ENCODE data around the gene NUP42.
"Not testable (repeated sequence)": the region's sequence is repeated elsewhere in the genome, so short reads cannot be mapped to it uniquely, and the experiment has no call there.

Gene NUP42

GRCh38 chr7:23193650-23194227 lies 11.9 kb downstream of the NUP42 start:
- not testable (repeated sequence) for H3K79me1 ChIP-seq (ENCODE audit: low read length); H3K4me2 ChIP-seq (ENCODE audit: low read length); H3K18ac ChIP-seq (ENCODE audit: low read length); H3K23ac ChIP-seq (ENCODE audit: low read length); H3K79me2 ChIP-seq (ENCODE audit: control insufficient read depth, insufficient read depth, low read length); H3K56ac ChIP-seq (ENCODE audit: low read length); H3K9ac ChIP-seq (ENCODE audit: low read length); H2BK5ac ChIP-seq (ENCODE audit: low read length); H4K8ac ChIP-seq (ENCODE audit: low read depth, low read length); H3K4me1 ChIP-seq (ENCODE audit: control insufficient read depth, low read depth, low read length); H4K5ac ChIP-seq (ENCODE audit: low read length); H2BK15ac ChIP-seq (replicated peaks; ENCODE audit: low read depth); H2AK5ac ChIP-seq (ENCODE audit: low read length); H3K27me3 ChIP-seq (ENCODE audit: insufficient read depth, low read length, poor library complexity); H3K27ac ChIP-seq (ENCODE audit: low read depth, low read length); H2BK120ac ChIP-seq (ENCODE audit: low read depth, low read length); H3K4me3 ChIP-seq (ENCODE audit: low read length); H3K4ac ChIP-seq (ENCODE audit: low read depth, low read length); DNase-seq; H3K36me3 ChIP-seq (ENCODE audit: control insufficient read depth, insufficient read depth, low read length)
- no CpG with 5 or more reads among the region's 27 CpGs for WGBS (ENCODE audit: extremely low coverage, insufficient coverage, low lambda C conversion rate)

- no peak overlapping the region for H3K56ac ChIP-seq (ENCODE audit: low read length)
- H3K4me2 ChIP-seq (ENCODE audit: low read length), result no peak overlapping the region
- no peak overlapping the region for H4K8ac ChIP-seq (ENCODE audit: low read depth, low read length)
- H3K4ac ChIP-seq (ENCODE audit: low read depth, low read length), result no peak overlapping the region
- no peaks in the 10 kb centered on the region for H3K27me3 ChIP-seq (ENCODE audit: insufficient read depth, low read length, poor library complexity)
- H4K5ac ChIP-seq (ENCODE audit: low read length), result no peak overlapping the region
- no peak overlapping the region for H3K9ac ChIP-seq (ENCODE audit: low read length)
- DNase-seq, result no peak
- H3K18ac ChIP-seq (ENCODE audit: low read length), result no peak overlapping the region
- H2BK5ac ChIP-seq (ENCODE audit: low read length), result no peak overlapping the region
- H2BK15ac ChIP-seq (replicated peaks; ENCODE audit: low read depth), result no peak overlapping the region
- H3K4me3 ChIP-seq (ENCODE audit: low read length), result no peak overlapping the region
- no peak overlapping the region for H2BK120ac ChIP-seq (ENCODE audit: low read depth, low read length)
- H3K23ac ChIP-seq (ENCODE audit: low read length), result no peak overlapping the region
- no peak overlapping the region for H2AK5ac ChIP-seq (ENCODE audit: low read length)
- peaks cover 6% of the 10 kb centered on the region for H3K36me3 ChIP-seq (ENCODE audit: control insufficient read depth, insufficient read depth, low read length)
- H3K79me1 ChIP-seq (ENCODE audit: low read length), result no peaks in the 10 kb centered on the region
- no peaks in the 10 kb centered on the region for H3K4me1 ChIP-seq (ENCODE audit: control insufficient read depth, low read depth, low read length)
- WGBS (ENCODE audit: extremely low coverage, insufficient coverage, low lambda C conversion rate), result no CpG with 5 or more reads among the region's 5 CpGs
- H3K79me2 ChIP-seq (ENCODE audit: control insufficient read depth, insufficient read depth, low read length), result no peaks in the 10 kb centered on the region
- no peak overlapping the region for H3K27ac ChIP-seq (ENCODE audit: low read depth, low read length)
Measured at GRCh38 chr7:23196306-23196705, 14.5 kb downstream of the NUP42 start.

- H3K4me3 ChIP-seq (ENCODE audit: low read length); H3K4me1 ChIP-seq (ENCODE audit: control insufficient read depth, low read depth, low read length); H3K18ac ChIP-seq (ENCODE audit: low read length); H3K27ac ChIP-seq (ENCODE audit: low read depth, low read length); DNase-seq; H3K23ac ChIP-seq (ENCODE audit: low read length); H2BK5ac ChIP-seq (ENCODE audit: low read length); H3K79me1 ChIP-seq (ENCODE audit: low read length); H3K4me2 ChIP-seq (ENCODE audit: low read length); H2AK5ac ChIP-seq (ENCODE audit: low read length); H4K8ac ChIP-seq (ENCODE audit: low read depth, low read length); H4K5ac ChIP-seq (ENCODE audit: low read length); H2BK15ac ChIP-seq (replicated peaks; ENCODE audit: low read depth); H3K27me3 ChIP-seq (ENCODE audit: insufficient read depth, low read length, poor library complexity); H2BK120ac ChIP-seq (ENCODE audit: low read depth, low read length); H3K36me3 ChIP-seq (ENCODE audit: control insufficient read depth, insufficient read depth, low read length); H3K9ac ChIP-seq (ENCODE audit: low read length); H3K79me2 ChIP-seq (ENCODE audit: control insufficient read depth, insufficient read depth, low read length); H3K4ac ChIP-seq (ENCODE audit: low read depth, low read length); H3K56ac ChIP-seq (ENCODE audit: low read length): not testable (repeated sequence)
- WGBS (ENCODE audit: extremely low coverage, insufficient coverage, low lambda C conversion rate), result no CpG with 5 or more reads among the region's 5 CpGs
Measured at GRCh38 chr7:23197745-23198144, 15.9 kb downstream of the NUP42 start.

- WGBS (ENCODE audit: extremely low coverage, insufficient coverage, low lambda C conversion rate), result no CpG with 5 or more reads among the region's 2 CpGs
- no peaks in the 10 kb centered on the region for H3K27me3 ChIP-seq (ENCODE audit: insufficient read depth, low read length, poor library complexity)
- H3K79me1 ChIP-seq (ENCODE audit: low read length), result no peaks in the 10 kb centered on the region
Measured at GRCh38 chr7:23200331-23200730, 18.5 kb downstream of the NUP42 start.

GRCh38 chr7:23204241-23204640 lies 22.4 kb downstream of the NUP42 start:
- Histone ChIP-seq H3K79me2 (ENCODE audit: control insufficient read depth, insufficient read depth, low read length) (no peaks in the 10 kb centered on the region), H2BK120ac (ENCODE audit: low read depth, low read length) (no peak overlapping the region), H3K56ac (ENCODE audit: low read length) (no peak overlapping the region), H4K5ac (ENCODE audit: low read length) (no peak overlapping the region), H3K4me1 (ENCODE audit: control insufficient read depth, low read depth, low read length) (no peaks in the 10 kb centered on the region), H3K27ac (ENCODE audit: low read depth, low read length) (no peak overlapping the region), H4K8ac (ENCODE audit: low read depth, low read length) (no peak overlapping the region), H2BK15ac (replicated peaks; ENCODE audit: low read depth) (no peak overlapping the region), H2AK5ac (ENCODE audit: low read length) (no peak overlapping the region), H3K4ac (ENCODE audit: low read depth, low read length) (no peak overlapping the region), H2BK5ac (ENCODE audit: low read length) (no peak overlapping the region), H3K9ac (ENCODE audit: low read length) (no peak overlapping the region), H3K4me2 (ENCODE audit: low read length) (no peak overlapping the region), H3K18ac (ENCODE audit: low read length) (no peak overlapping the region), H3K23ac (ENCODE audit: low read length) (no peak overlapping the region), H3K79me1 (ENCODE audit: low read length) (no peaks in the 10 kb centered on the region), H3K4me3 (ENCODE audit: low read length) (no peak overlapping the region), H3K36me3 (ENCODE audit: control insufficient read depth, insufficient read depth, low read length) (peaks cover 8% of the 10 kb centered on the region), H3K27me3 (ENCODE audit: insufficient read depth, low read length, poor library complexity) (no peaks in the 10 kb centered on the region)
- no CpG with 5 or more reads among the region's 1 CpG for WGBS (ENCODE audit: extremely low coverage, insufficient coverage, low lambda C conversion rate)
- no peak for DNase-seq

More at GRCh38 chr7:23200331-23200730, 18.5 kb downstream of the NUP42 start:
- Histone ChIP-seq H3K23ac (ENCODE audit: low read length) (no peak overlapping the region), H3K4ac (ENCODE audit: low read depth, low read length) (no peak overlapping the region), H2BK120ac (ENCODE audit: low read depth, low read length) (no peak overlapping the region), H2AK5ac (ENCODE audit: low read length) (no peak overlapping the region), H3K9ac (ENCODE audit: low read length) (no peak overlapping the region), H3K18ac (ENCODE audit: low read length) (no peak overlapping the region), H4K8ac (ENCODE audit: low read depth, low read length) (no peak overlapping the region), H3K4me3 (ENCODE audit: low read length) (no peak overlapping the region), H4K5ac (ENCODE audit: low read length) (no peak overlapping the region), H3K4me1 (ENCODE audit: control insufficient read depth, low read depth, low read length) (no peaks in the 10 kb centered on the region), H3K4me2 (ENCODE audit: low read length) (no peak overlapping the region), H3K36me3 (ENCODE audit: control insufficient read depth, insufficient read depth, low read length) (peaks cover 8% of the 10 kb centered on the region), H3K79me2 (ENCODE audit: control insufficient read depth, insufficient read depth, low read length) (no peaks in the 10 kb centered on the region), H2BK5ac (ENCODE audit: low read length) (no peak overlapping the region), H3K56ac (ENCODE audit: low read length) (no peak overlapping the region), H2BK15ac (replicated peaks; ENCODE audit: low read depth) (no peak overlapping the region), H3K27ac (ENCODE audit: low read depth, low read length) (no peak overlapping the region)
- no peak for DNase-seq

- Histone ChIP-seq H4K8ac (ENCODE audit: low read depth, low read length) (no peak overlapping the region), H2BK5ac (ENCODE audit: low read length) (no peak overlapping the region), H3K18ac (ENCODE audit: low read length) (no peak overlapping the region), H3K79me1 (ENCODE audit: low read length) (no peaks in the 10 kb centered on the region), H3K4me3 (ENCODE audit: low read length) (no peak overlapping the region), H3K4me2 (ENCODE audit: low read length) (no peak overlapping the region), H3K27ac (ENCODE audit: low read depth, low read length) (no peak overlapping the region), H3K27me3 (ENCODE audit: insufficient read depth, low read length, poor library complexity) (no peaks in the 10 kb centered on the region), H4K5ac (ENCODE audit: low read length) (no peak overlapping the region), H3K23ac (ENCODE audit: low read length) (no peak overlapping the region), H3K36me3 (ENCODE audit: control insufficient read depth, insufficient read depth, low read length) (peaks cover 2% of the 10 kb centered on the region), H3K56ac (ENCODE audit: low read length) (no peak overlapping the region), H3K79me2 (ENCODE audit: control insufficient read depth, insufficient read depth, low read length) (no peaks in the 10 kb centered on the region), H3K4ac (ENCODE audit: low read depth, low read length) (no peak overlapping the region), H2AK5ac (ENCODE audit: low read length) (no peak overlapping the region), H3K4me1 (ENCODE audit: control insufficient read depth, low read depth, low read length) (no peaks in the 10 kb centered on the region), H3K9ac (ENCODE audit: low read length) (no peak overlapping the region), H2BK120ac (ENCODE audit: low read depth, low read length) (no peak overlapping the region), H2BK15ac (replicated peaks; ENCODE audit: low read depth) (no peak overlapping the region)
- no CpG with 5 or more reads among the region's 2 CpGs for WGBS (ENCODE audit: extremely low coverage, insufficient coverage, low lambda C conversion rate)
- DNase-seq, result no peak
Measured at GRCh38 chr7:23205577-23205908, 23.7 kb downstream of the NUP42 start.

Measured in mesendoderm (in vitro differentiated cells).